HFFc6 (cell line): ENCODE results near the gene EFCAB8. TPM values are rescaled to one million over a fixed set of nuclear protein-coding genes. Genes with fewer than 3 reads are reported as not detected.

Source experiments
- DNase-seq: peaks from one replicate; pipeline ENCODE4 v3.0.0-alpha.2; 2018
- H3K27ac Mint-ChIP-seq: 2 replicates; pipeline ENCODE4 v1.8.0; 2020; ENCODE audit warnings: mild to moderate bottlenecking, mixed read lengths
- H3K27me3 Mint-ChIP-seq: 2 replicates; pipeline ENCODE4 v1.8.0; 2021; ENCODE audit warnings: mild to moderate bottlenecking, moderate library complexity, mixed read lengths; ENCODE audit not compliant: insufficient read depth
- H3K36me3 Mint-ChIP-seq: 2 replicates; pipeline ENCODE4 v1.8.0; 2021; ENCODE audit warnings: low read depth, mixed read lengths
- H3K4me1 Mint-ChIP-seq: 2 replicates; pipeline ENCODE4 v1.8.0; 2020; ENCODE audit warnings: low read depth, mixed read lengths
- H3K4me3 Mint-ChIP-seq: 2 replicates; pipeline ENCODE4 v1.8.0; 2020; ENCODE audit warnings: mild to moderate bottlenecking, moderate library complexity, mixed read lengths
- H3K9me3 Mint-ChIP-seq: 2 replicates; pipeline ENCODE4 v1.8.0; 2020; ENCODE audit warnings: mild to moderate bottlenecking, mixed read lengths
- total RNA-seq, 6 experiments: library from RNA; stranded (reverse); fragmentation: NEBNext Ultra II Directional; extraction: Animal tissue kit (Norgen Biotek cat#: 25700); gene quantifications; 2 replicates in 1 of 6; 3 replicates in 5 of 6; pipeline ENCODE4 v1.2.3, GENCODE V29; 2021
- TF ChIP-seq, protein P1 (sequence below): fragments of 200-600 bp; sonication (generic); IDR thresholded peaks from 2 replicates; pipeline ENCODE4 v1.5.0; 2021; ENCODE audit warnings: antibody characterized with exemption, mild to moderate bottlenecking

Gene EFCAB8
- total RNA-seq, 6 experiments from 2014 or later = not detected

DNA sequence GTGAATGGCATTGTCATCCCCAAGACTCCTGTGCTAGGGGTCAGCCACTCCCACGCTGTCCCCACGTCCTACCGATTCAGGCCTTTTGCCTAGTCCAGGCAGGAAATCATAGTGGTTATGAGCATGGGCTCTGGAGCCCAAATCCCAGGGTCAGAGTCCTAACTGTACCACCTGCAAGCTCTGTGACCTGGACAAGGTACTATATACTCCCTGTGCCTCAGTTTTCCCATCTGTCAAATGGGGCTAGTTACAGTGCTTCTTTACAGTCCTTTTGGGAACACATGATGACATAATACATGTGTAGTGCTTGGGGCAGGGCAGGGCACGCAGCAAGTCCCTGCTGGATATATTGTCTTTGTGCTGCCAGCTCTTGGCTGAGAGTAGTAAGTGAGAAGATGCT, 27.2 kb downstream of the EFCAB8 start:
- Mint-ChIP-seq H3K36me3 (no peaks in the 10 kb centered on the region), H3K27me3 (peaks cover 22% of the 10 kb centered on the region), H3K27ac (no peak overlapping the region), H3K4me1 (no peaks in the 10 kb centered on the region), H3K9me3 (no peaks in the 10 kb centered on the region), H3K4me3 (no peak overlapping the region)
- no peak for DNase-seq
- TF ChIP-seq, protein P1, sequence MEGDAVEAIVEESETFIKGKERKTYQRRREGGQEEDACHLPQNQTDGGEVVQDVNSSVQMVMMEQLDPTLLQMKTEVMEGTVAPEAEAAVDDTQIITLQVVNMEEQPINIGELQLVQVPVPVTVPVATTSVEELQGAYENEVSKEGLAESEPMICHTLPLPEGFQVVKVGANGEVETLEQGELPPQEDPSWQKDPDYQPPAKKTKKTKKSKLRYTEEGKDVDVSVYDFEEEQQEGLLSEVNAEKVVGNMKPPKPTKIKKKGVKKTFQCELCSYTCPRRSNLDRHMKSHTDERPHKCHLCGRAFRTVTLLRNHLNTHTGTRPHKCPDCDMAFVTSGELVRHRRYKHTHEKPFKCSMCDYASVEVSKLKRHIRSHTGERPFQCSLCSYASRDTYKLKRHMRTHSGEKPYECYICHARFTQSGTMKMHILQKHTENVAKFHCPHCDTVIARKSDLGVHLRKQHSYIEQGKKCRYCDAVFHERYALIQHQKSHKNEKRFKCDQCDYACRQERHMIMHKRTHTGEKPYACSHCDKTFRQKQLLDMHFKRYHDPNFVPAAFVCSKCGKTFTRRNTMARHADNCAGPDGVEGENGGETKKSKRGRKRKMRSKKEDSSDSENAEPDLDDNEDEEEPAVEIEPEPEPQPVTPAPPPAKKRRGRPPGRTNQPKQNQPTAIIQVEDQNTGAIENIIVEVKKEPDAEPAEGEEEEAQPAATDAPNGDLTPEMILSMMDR = no peak

DNA sequence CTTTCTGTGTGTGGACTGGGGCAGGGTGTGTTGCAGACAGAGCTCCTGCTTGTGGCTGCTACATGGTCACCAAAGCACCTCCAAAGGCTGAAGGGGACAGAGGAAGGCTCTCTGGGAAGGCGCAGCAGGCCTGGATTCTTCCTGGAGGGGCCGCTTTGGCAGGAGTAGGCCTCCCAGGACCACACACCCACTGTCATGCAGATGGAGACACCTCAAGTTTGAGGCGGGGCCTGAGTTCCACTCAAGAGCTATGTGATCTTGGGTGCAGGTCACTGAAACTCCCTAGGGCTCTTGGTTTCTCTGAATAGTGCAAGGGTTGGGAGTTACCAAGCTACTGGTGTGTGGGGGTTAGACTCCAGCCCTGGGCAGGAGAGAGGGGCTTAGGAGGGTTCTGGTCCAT, 27.9 kb downstream of the EFCAB8 start:
- H3K4me1 Mint-ChIP-seq = no peaks in the 10 kb centered on the region
- no peaks in the 10 kb centered on the region for H3K36me3 Mint-ChIP-seq
- DNase-seq = no peak
- no peak overlapping the region for H3K27ac Mint-ChIP-seq
- H3K4me3 Mint-ChIP-seq = no peak overlapping the region
- H3K9me3 Mint-ChIP-seq = no peaks in the 10 kb centered on the region
- peaks cover 22% of the 10 kb centered on the region for H3K27me3 Mint-ChIP-seq
- TF ChIP-seq, protein P1 = no peak

GRCh38 chr20:32887492-32887891, 28.8 kb downstream of the EFCAB8 start:
- TF ChIP-seq, protein P1 = no peak
- Mint-ChIP-seq H3K27ac (no peak overlapping the region), H3K4me3 (no peak overlapping the region), H3K36me3 (no peaks in the 10 kb centered on the region), H3K9me3 (no peaks in the 10 kb centered on the region), H3K27me3 (peaks cover 24% of the 10 kb centered on the region), H3K4me1 (no peaks in the 10 kb centered on the region)
- DNase-seq = no peak

GRCh38 chr20:32888636-32889035, 29.9 kb downstream of the EFCAB8 start:
- Mint-ChIP-seq H3K4me3 (no peak overlapping the region), H3K4me1 (no peaks in the 10 kb centered on the region), H3K9me3 (no peaks in the 10 kb centered on the region), H3K27me3 (peaks cover 26% of the 10 kb centered on the region), H3K27ac (no peak overlapping the region), H3K36me3 (no peaks in the 10 kb centered on the region)
- TF ChIP-seq, protein P1 = no peak
- no peak for DNase-seq

DNA sequence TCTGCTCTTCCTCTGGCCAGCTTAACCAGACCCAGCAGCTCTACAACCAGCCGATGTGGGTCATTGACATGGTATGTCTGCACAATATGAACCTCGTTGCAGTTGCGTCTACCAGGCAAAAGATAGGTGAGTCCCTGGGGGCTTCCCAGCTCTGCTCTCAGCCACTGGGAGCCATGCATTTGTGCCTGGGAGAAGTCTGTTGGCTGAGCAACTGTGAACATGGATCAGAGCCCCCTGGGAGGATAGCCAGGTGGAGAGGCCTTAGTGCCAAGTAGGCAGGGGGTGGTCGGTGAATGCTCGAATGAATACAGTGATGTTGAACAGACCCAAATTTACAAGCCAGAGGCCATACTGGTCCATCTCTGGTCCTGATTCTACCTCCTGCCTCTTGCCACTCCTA, 30.6 kb downstream of the EFCAB8 start:
- TF ChIP-seq, protein P1 = no peak
- no peaks in the 10 kb centered on the region for H3K9me3 Mint-ChIP-seq
- H3K27ac Mint-ChIP-seq = no peak overlapping the region
- H3K27me3 Mint-ChIP-seq = peaks cover 22% of the 10 kb centered on the region
- H3K36me3 Mint-ChIP-seq = no peaks in the 10 kb centered on the region
- H3K4me1 Mint-ChIP-seq = no peaks in the 10 kb centered on the region
- DNase-seq = no peak
- no peak overlapping the region for H3K4me3 Mint-ChIP-seq

GRCh38 chr20:32891491-32891890, 32.8 kb downstream of the EFCAB8 start:
- peaks cover 23% of the 10 kb centered on the region for H3K27me3 Mint-ChIP-seq
- H3K4me3 Mint-ChIP-seq = no peak overlapping the region
- no peak overlapping the region for H3K27ac Mint-ChIP-seq
- no peaks in the 10 kb centered on the region for H3K36me3 Mint-ChIP-seq
- H3K9me3 Mint-ChIP-seq = no peaks in the 10 kb centered on the region
- TF ChIP-seq, protein P1 = no peak
- no peak for DNase-seq
- no peaks in the 10 kb centered on the region for H3K4me1 Mint-ChIP-seq
